ENCODE data around the gene XPO5. TPM values are rescaled to one million over a fixed set of nuclear protein-coding genes. Genes with fewer than 3 reads are reported as not detected.

The XPO5 gene
- polyA plus RNA-seq, 1 of the 3 experiments (the other 2 are of a cell fraction) = 29.5 TPM

DNA sequence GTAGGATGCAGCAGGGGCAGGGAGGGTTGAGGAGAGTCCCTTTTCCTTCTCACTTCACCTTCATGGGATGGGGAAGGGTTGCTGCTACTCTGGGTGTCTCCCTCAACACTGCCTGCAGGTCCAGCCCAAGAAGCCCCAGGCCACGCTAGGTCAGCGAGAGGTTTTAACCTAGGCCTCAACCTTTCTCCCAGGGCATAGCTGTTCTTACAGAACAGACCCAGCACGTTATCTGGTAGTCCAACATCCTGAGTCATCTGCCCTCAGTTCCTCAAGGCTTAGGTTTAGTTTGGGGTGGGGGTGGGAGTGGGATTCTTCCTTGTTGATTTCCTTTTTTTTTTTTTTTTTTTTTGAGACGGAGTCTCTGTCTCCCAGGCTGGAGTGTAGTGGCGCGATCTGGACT lies 81.5 kb downstream of the XPO5 start:
- Histone ChIP-seq H3K4me2 (no peak overlapping the region), H3F3A (replicated peaks; ENCODE audit: insufficient read depth) (no peaks in the 10 kb centered on the region), H3K9me3 (no peaks in the 10 kb centered on the region), H3K4me3 (ENCODE audit: low read depth in 2 of 2, low read length in 1 of 2) (no peak overlapping the region), H3K9me2 (no peaks in the 10 kb centered on the region), H3K27ac (ENCODE audit: low read depth in 2 of 2, low read length in 1 of 2) (no peak overlapping the region), H3K9ac (no peak overlapping the region), H3K36me3 (replicated peaks in 1 of 2; ENCODE audit: control insufficient read depth in 1 of 2, insufficient read depth in 2 of 2, low read length in 1 of 2) (peaks cover 6 to 11% of the 10 kb centered on the region in 2 experiments), H3K79me2 (ENCODE audit: insufficient read depth) (peaks cover 12% of the 10 kb centered on the region; the same call in 1 of the 2 replicates), H2AFZ (ENCODE audit: low read depth) (no peak overlapping the region), H3K27me3 (ENCODE audit: insufficient read depth) (no peaks in the 10 kb centered on the region), H3K4me1 (ENCODE audit: control insufficient read depth in 1 of 2, insufficient read depth in 2 of 2, low read depth in 1 of 2, low read length in 1 of 2) (peaks cover 14 to 43% of the 10 kb centered on the region in 2 experiments; a peak in 3 of 4 replicates), H4K20me1 (ENCODE audit: insufficient read depth) (peaks cover 29% of the 10 kb centered on the region; the same call in 1 of the 2 replicates)
- 97% methylated on average over 6 of the region's 6 CpGs for WGBS (ENCODE audit: low lambda C conversion rate)
- no peak for DNase-seq
- TF ChIP-seq ELF1 (IDR thresholded peaks at IDR 0.05) = no peak
- TF ChIP-seq SMC3 (IDR thresholded peaks at IDR 0.05; ENCODE audit: low read depth, low read length) = no peak
- TF ChIP-seq TAF1 (IDR thresholded peaks at IDR 0.05; ENCODE audit: borderline replicate concordance, low read depth, low read length) = no peak
- no peak for TF ChIP-seq MXI1 (IDR thresholded peaks at IDR 0.05; ENCODE audit: low read depth, low read length)
- TF ChIP-seq NRF1 (IDR thresholded peaks at IDR 0.05; ENCODE audit: low read depth, low read length) = no peak
- ChIA-PET POLR2A (no interaction called here), CTCF (interaction anchor here (0.9 to 22.4 kb wide), 5 partner anchors 12 to 108 kb away, joined by 3 to 382 read pairs (median 22); partner anchors contain the start of genes ABCC10, DLK2, LRRC73 and TJAP1)

- H3K9me2 ChIP-seq = no peaks in the 10 kb centered on the region
- H2AFZ ChIP-seq (ENCODE audit: low read depth) = no peak overlapping the region
- no peaks in the 10 kb centered on the region for H3K9me3 ChIP-seq
- H3K36me3 ChIP-seq (replicated peaks in 1 of 2; ENCODE audit: control insufficient read depth in 1 of 2, insufficient read depth in 2 of 2, low read length in 1 of 2) = peaks cover under 1 to 6% of the 10 kb centered on the region in 2 experiments
- TF ChIP-seq NRF1 (IDR thresholded peaks at IDR 0.05; ENCODE audit: low read depth, low read length) (no peak), EZH2phosphoT487 (IDR thresholded peaks at IDR 0.05; ENCODE audit: borderline replicate concordance, low read depth) (no peak)
- peaks cover 16% of the 10 kb centered on the region; the same call in 1 of the 2 replicates for H3K79me2 ChIP-seq (ENCODE audit: insufficient read depth)
- H3K4me3 ChIP-seq (ENCODE audit: low read depth in 2 of 2, low read length in 1 of 2) = no peak overlapping the region
- no peak overlapping the region for H3K4me2 ChIP-seq
- CTCF ChIA-PET = interaction anchor here (0.8 to 22.4 kb wide), 5 partner anchors 13 to 107 kb away, joined by 3 to 382 read pairs (median 22); partner anchors contain the start of genes DLK2, LRRC73 and TJAP1
- POLR2A ChIA-PET = interaction anchor here (2.1 kb wide), 1 partner anchor 13 kb away, joined by 8 read pairs; no protein-coding TSS in a partner anchor
- WGBS (ENCODE audit: low lambda C conversion rate) = over 99% methylated on average over 7 of the region's 7 CpGs
- no peak for DNase-seq
- peaks cover 14 to 43% of the 10 kb centered on the region in 2 experiments for H3K4me1 ChIP-seq (ENCODE audit: control insufficient read depth in 1 of 2, insufficient read depth in 2 of 2, low read depth in 1 of 2, low read length in 1 of 2)
- no peaks in the 10 kb centered on the region for H3K27me3 ChIP-seq (ENCODE audit: insufficient read depth)
- no peak overlapping the region for H3K27ac ChIP-seq (ENCODE audit: low read depth in 2 of 2, low read length in 1 of 2)
- no peaks in the 10 kb centered on the region for H3F3A ChIP-seq (replicated peaks; ENCODE audit: insufficient read depth)
- H3K9ac ChIP-seq = no peak overlapping the region
- peaks cover 34% of the 10 kb centered on the region; the same call in 1 of the 2 replicates for H4K20me1 ChIP-seq (ENCODE audit: insufficient read depth)
Measured at GRCh38 chr6:43493833-43494232, 82.0 kb downstream of the XPO5 start.

- CTCF ChIA-PET = interaction anchor here (0.8 to 22.4 kb wide), 6 partner anchors 13 to 264 kb away, joined by 3 to 382 read pairs (median 13); partner anchors contain the start of genes DLK2, DNPH1 and LRRC73
- no peak for DNase-seq
- Histone ChIP-seq H3F3A (replicated peaks; ENCODE audit: insufficient read depth) (no peaks in the 10 kb centered on the region), H2AFZ (ENCODE audit: low read depth) (no peak overlapping the region), H3K36me3 (replicated peaks in 1 of 2; ENCODE audit: control insufficient read depth in 1 of 2, insufficient read depth in 2 of 2, low read length in 1 of 2) (peaks cover 0 to 3% of the 10 kb centered on the region in 2 experiments), H3K9me2 (no peaks in the 10 kb centered on the region), H3K4me2 (no peak overlapping the region), H3K27me3 (ENCODE audit: insufficient read depth) (no peaks in the 10 kb centered on the region), H3K4me3 (ENCODE audit: low read depth in 2 of 2, low read length in 1 of 2) (no peak overlapping the region), H3K9me3 (no peaks in the 10 kb centered on the region), H3K9ac (no peak overlapping the region), H3K79me2 (ENCODE audit: insufficient read depth) (peaks cover 20% of the 10 kb centered on the region; the same call in 1 of the 2 replicates), H3K27ac (ENCODE audit: low read depth in 2 of 2, low read length in 1 of 2) (no peak overlapping the region; a peak in 1 of 4 replicates), H3K4me1 (ENCODE audit: control insufficient read depth in 1 of 2, insufficient read depth in 2 of 2, low read depth in 1 of 2, low read length in 1 of 2) (peaks cover 19 to 43% of the 10 kb centered on the region in 2 experiments), H4K20me1 (ENCODE audit: insufficient read depth) (peaks cover 35% of the 10 kb centered on the region; the same call in 1 of the 2 replicates)
- POLR2A ChIA-PET = interaction anchor here (0.9 to 2.1 kb wide), 2 partner anchors 14 to 16 kb away, joined by 3 to 8 read pairs; partner anchors contain the start of gene TJAP1
- WGBS (ENCODE audit: low lambda C conversion rate) = 93% methylated on average over 2 of the region's 2 CpGs
- TF ChIP-seq POLR2AphosphoS5 (IDR thresholded peaks at IDR 0.05; ENCODE audit: low read depth, low read length) = no peak
Measured at GRCh38 chr6:43493230-43493629, 82.6 kb downstream of the XPO5 start.
